22Rv1 (cell line): ENCODE measurements around the gene FOXRED1.

Experiments
- ZFX ChIP-seq: fragments of 450-650 bp; IDR thresholded peaks from 2 replicates; pipeline ENCODE4 v1.6.1; 2017; ENCODE audit warnings: antibody characterized with exemption, borderline replicate concordance
- TF ChIP-seq, protein P1 (sequence below): fragments of 450-650 bp; IDR thresholded peaks from 2 replicates; pipeline ENCODE4 v1.5.1; 2017; ENCODE audit warnings: mild to moderate bottlenecking

DNA sequence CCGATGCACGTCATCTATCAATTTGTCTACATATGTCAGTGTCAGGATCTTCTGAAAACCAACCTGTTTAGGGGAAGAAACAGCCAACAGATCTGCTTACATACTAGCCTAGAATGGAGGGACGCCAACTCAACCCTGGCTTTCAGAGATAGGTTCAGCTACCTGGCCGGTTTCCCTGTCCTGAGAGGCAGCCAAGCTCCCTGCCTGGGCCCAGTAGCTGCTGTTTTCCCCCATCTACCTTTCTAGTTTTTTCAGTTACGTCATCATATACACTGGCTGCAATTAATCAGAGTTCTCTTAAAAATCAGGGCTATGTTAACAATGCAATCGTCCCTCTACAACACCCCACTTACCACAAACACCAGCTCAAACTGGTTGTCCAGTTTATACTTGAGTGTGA is 1.3 kb upstream of the FOXRED1 start:
- TF ChIP-seq, protein P1, sequence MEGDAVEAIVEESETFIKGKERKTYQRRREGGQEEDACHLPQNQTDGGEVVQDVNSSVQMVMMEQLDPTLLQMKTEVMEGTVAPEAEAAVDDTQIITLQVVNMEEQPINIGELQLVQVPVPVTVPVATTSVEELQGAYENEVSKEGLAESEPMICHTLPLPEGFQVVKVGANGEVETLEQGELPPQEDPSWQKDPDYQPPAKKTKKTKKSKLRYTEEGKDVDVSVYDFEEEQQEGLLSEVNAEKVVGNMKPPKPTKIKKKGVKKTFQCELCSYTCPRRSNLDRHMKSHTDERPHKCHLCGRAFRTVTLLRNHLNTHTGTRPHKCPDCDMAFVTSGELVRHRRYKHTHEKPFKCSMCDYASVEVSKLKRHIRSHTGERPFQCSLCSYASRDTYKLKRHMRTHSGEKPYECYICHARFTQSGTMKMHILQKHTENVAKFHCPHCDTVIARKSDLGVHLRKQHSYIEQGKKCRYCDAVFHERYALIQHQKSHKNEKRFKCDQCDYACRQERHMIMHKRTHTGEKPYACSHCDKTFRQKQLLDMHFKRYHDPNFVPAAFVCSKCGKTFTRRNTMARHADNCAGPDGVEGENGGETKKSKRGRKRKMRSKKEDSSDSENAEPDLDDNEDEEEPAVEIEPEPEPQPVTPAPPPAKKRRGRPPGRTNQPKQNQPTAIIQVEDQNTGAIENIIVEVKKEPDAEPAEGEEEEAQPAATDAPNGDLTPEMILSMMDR = no peak
- no peak for TF ChIP-seq ZFX
